Peyer's patch (tissue), 4 donors: Measurements from ENCODE around the gene NFASC.

Experiments used
- POLR2A ChIP-seq, 2 donors: fragments of 450-650 bp; IDR thresholded peaks; one replicate each; pipeline ENCODE4 v1.5.1; 2017; ENCODE audit warnings: antibody characterized with exemption in 2 of 2, mild to moderate bottlenecking in 2 of 2, moderate library complexity in 2 of 2
- TF ChIP-seq, protein P1 (sequence below), 6 experiments: fragments of 450-650 bp in 4 of 6; fragments of 200-600 bp in 2 of 6; sonication (generic) in 1 of 6; IDR thresholded peaks; one replicate each; pipeline ENCODE4 v1.5.1; 2017 to 2019; ENCODE audit warnings: antibody characterized with exemption in 6 of 6, mild to moderate bottlenecking in 3 of 6, moderate library complexity in 1 of 6

DNA sequence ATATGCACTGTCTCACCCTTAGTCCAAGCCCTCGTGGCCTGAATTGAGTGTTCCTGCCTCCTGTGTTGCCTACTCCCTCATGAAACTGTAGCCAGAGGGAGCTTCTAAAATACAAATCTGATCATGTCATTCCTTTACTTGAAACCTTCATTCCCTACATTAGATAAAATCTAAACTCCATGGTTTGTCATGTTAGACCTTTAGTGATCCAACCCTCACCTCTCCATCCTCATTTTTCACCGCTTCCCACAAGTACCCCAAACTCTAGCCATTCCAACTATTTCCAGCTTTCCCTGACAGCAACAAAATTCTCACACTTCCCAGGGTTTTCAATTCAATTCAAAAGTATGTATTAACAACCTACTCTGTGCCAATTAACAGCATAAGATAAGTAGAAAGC lies 154.0 kb downstream of the NFASC start:
- no peak for TF ChIP-seq POLR2A (IDR thresholded peaks at IDR 0.05)
- TF ChIP-seq, protein P1, sequence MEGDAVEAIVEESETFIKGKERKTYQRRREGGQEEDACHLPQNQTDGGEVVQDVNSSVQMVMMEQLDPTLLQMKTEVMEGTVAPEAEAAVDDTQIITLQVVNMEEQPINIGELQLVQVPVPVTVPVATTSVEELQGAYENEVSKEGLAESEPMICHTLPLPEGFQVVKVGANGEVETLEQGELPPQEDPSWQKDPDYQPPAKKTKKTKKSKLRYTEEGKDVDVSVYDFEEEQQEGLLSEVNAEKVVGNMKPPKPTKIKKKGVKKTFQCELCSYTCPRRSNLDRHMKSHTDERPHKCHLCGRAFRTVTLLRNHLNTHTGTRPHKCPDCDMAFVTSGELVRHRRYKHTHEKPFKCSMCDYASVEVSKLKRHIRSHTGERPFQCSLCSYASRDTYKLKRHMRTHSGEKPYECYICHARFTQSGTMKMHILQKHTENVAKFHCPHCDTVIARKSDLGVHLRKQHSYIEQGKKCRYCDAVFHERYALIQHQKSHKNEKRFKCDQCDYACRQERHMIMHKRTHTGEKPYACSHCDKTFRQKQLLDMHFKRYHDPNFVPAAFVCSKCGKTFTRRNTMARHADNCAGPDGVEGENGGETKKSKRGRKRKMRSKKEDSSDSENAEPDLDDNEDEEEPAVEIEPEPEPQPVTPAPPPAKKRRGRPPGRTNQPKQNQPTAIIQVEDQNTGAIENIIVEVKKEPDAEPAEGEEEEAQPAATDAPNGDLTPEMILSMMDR (IDR thresholded peaks at IDR 0.05), result no peak
